H9 (cell line): ENCODE data around the gene HMOX2. TPM values are rescaled to one million over a fixed set of nuclear protein-coding genes. Genes with fewer than 3 reads are reported as not detected.
A peak's percentile ranks its signal among the peaks of the same experiment; 100 is the strongest.

Source experiments
- DNase-seq: peaks from one replicate; pipeline ENCODE4 v3.0.0-alpha.2; 2017
- H2AFZ ChIP-seq: one replicate; pipeline ENCODE4 v1.6.1; 2013; ENCODE audit warnings: mild to moderate bottlenecking, low read length, control low read depth, moderate library complexity
- H2AK5ac ChIP-seq: 2 replicates; pipeline ENCODE4 v1.6.1; 2013; ENCODE audit warnings: low read length, control low read depth, mixed read lengths; ENCODE audit not compliant: insufficient read length
- H2BK120ac ChIP-seq: one replicate; pipeline ENCODE4 v1.6.1; 2013; ENCODE audit warnings: low read depth, mild to moderate bottlenecking, low read length, control low read depth, inconsistent platforms; ENCODE audit not compliant: poor library complexity, severe bottlenecking
- H2BK12ac ChIP-seq: 2 replicates; pipeline ENCODE4 v1.6.1; 2013; ENCODE audit warnings: low read length, control low read depth, mixed read lengths, low read depth; ENCODE audit not compliant: insufficient read length
- H2BK15ac ChIP-seq: 2 replicates; pipeline ENCODE4 v1.6.1; 2013; ENCODE audit warnings: low read depth, low read length, control low read depth
- H2BK20ac ChIP-seq: one replicate; pipeline ENCODE4 v1.6.1; 2013; ENCODE audit warnings: low read depth, mild to moderate bottlenecking, low read length, control low read depth, inconsistent platforms; ENCODE audit not compliant: poor library complexity, severe bottlenecking
- H2BK5ac ChIP-seq: 2 replicates; pipeline ENCODE4 v1.6.1; 2013; ENCODE audit warnings: low read length, control low read depth, mixed read lengths; ENCODE audit not compliant: insufficient read length
- H3K14ac ChIP-seq: 2 replicates; pipeline ENCODE4 v1.6.1; 2013; ENCODE audit warnings: low read length, control low read depth; ENCODE audit not compliant: insufficient read depth
- H3K18ac ChIP-seq: 2 replicates; pipeline ENCODE4 v1.6.1; 2013; ENCODE audit warnings: low read depth, mild to moderate bottlenecking, mixed read lengths, low read length, control low read depth; ENCODE audit not compliant: insufficient read length
- H3K23ac ChIP-seq: 2 replicates; pipeline ENCODE4 v1.6.1; 2013; ENCODE audit warnings: low read length, control low read depth, mixed read lengths, low read depth; ENCODE audit not compliant: insufficient read length
- H3K23me2 ChIP-seq: 2 replicates; pipeline ENCODE4 v1.6.1; 2013; ENCODE audit warnings: low read depth, mild to moderate bottlenecking, mixed read lengths, low read length, control low read depth; ENCODE audit not compliant: insufficient read length, poor library complexity, severe bottlenecking
- H3K27ac ChIP-seq: 2 replicates; pipeline ENCODE4 v1.5.1; 2013; ENCODE audit warnings: low read length, control low read depth, mixed read lengths, low read depth; ENCODE audit not compliant: insufficient read length
- H3K27me3 ChIP-seq: 2 replicates; pipeline ENCODE4 v1.6.1; 2013; ENCODE audit warnings: low read length, control low read depth, inconsistent platforms; ENCODE audit not compliant: insufficient read depth
- H3K4ac ChIP-seq: 2 replicates; pipeline ENCODE4 v1.6.1; 2013; ENCODE audit warnings: low read depth, mild to moderate bottlenecking, control low read depth, inconsistent platforms, low read length, moderate library complexity
- H3K4me1 ChIP-seq: 2 replicates; pipeline ENCODE4 v1.6.1; 2013; ENCODE audit warnings: low read length, control low read depth, inconsistent platforms; ENCODE audit not compliant: insufficient read depth
- H3K4me2 ChIP-seq: 2 replicates; pipeline ENCODE4 v1.6.1; 2013; ENCODE audit warnings: low read length, control low read depth, mixed read lengths; ENCODE audit not compliant: insufficient read length, insufficient read depth
- H3K56ac ChIP-seq: 2 replicates; pipeline ENCODE4 v1.6.1; 2013; ENCODE audit warnings: low read depth, mild to moderate bottlenecking, mixed read lengths, low read length, control low read depth; ENCODE audit not compliant: insufficient read length
- H3K79me1 ChIP-seq: 2 replicates; pipeline ENCODE4 v1.6.1; 2013; ENCODE audit warnings: low read depth, mild to moderate bottlenecking, moderate library complexity, low read length, control low read depth, inconsistent platforms; ENCODE audit not compliant: insufficient read depth, poor library complexity, severe bottlenecking
- H3K79me2 ChIP-seq: 2 replicates; pipeline ENCODE4 v1.6.1; 2013; ENCODE audit warnings: low read length, control low read depth, inconsistent platforms; ENCODE audit not compliant: insufficient read depth
- H3K9ac ChIP-seq: 2 replicates; pipeline ENCODE4 v1.6.1; 2013; ENCODE audit warnings: low read length, control low read depth, mixed read lengths; ENCODE audit not compliant: insufficient read length; ENCODE audit errors: extremely low read depth
- H3K9me3 ChIP-seq: one replicate; pipeline ENCODE4 v1.6.1; 2013; ENCODE audit warnings: low read depth, low read length, inconsistent platforms; ENCODE audit not compliant: control insufficient read depth
- H3T11ph ChIP-seq: one replicate; pipeline ENCODE4 v1.6.1; 2013; ENCODE audit warnings: mild to moderate bottlenecking, low read length, control low read depth, inconsistent platforms
- H4K20me1 ChIP-seq: one replicate; pipeline ENCODE4 v1.6.1; 2013; ENCODE audit not compliant: control insufficient read depth, insufficient read length, insufficient read depth
- H4K5ac ChIP-seq: 2 replicates; pipeline ENCODE4 v1.6.1; 2013; ENCODE audit warnings: low read depth, mild to moderate bottlenecking, mixed read lengths, low read length, control low read depth; ENCODE audit not compliant: insufficient read length
- H4K8ac ChIP-seq: replicated peaks from 2 replicates; pipeline ENCODE4 v1.6.1; 2013; ENCODE audit warnings: low read length, control low read depth, mixed read lengths, low read depth; ENCODE audit not compliant: insufficient read length
- H4K91ac ChIP-seq: 2 replicates; pipeline ENCODE4 v1.6.1; 2013; ENCODE audit warnings: low read depth, mild to moderate bottlenecking, moderate library complexity, mixed read lengths, low read length, control low read depth; ENCODE audit not compliant: insufficient read length
- H3K27ac Mint-ChIP-seq, 3 experiments: 2 replicates in 2 of 3; 3 replicates in 1 of 3; pipeline ENCODE4 v1.8.0; 2020 to 2021; ENCODE audit warnings: mixed read lengths in 3 of 3, mild to moderate bottlenecking in 1 of 3, moderate library complexity in 1 of 3
- H3K27me3 Mint-ChIP-seq: 2 replicates; pipeline ENCODE4 v1.8.0; 2021; ENCODE audit warnings: low read depth, mild to moderate bottlenecking, moderate library complexity, mixed read lengths
- H3K36me3 Mint-ChIP-seq, 3 experiments: 2 replicates in 2 of 3; 3 replicates in 1 of 3; pipeline ENCODE4 v1.8.0; 2020 to 2021; ENCODE audit warnings: low read depth in 3 of 3, mixed read lengths in 3 of 3; ENCODE audit not compliant: insufficient read depth in 1 of 3
- H3K4me1 Mint-ChIP-seq, 2 experiments: 2 replicates each; pipeline ENCODE4 v1.8.0; 2020; ENCODE audit warnings: mixed read lengths in 2 of 2
- H3K4me3 Mint-ChIP-seq, 2 experiments: 2 replicates in 1 of 2; 3 replicates in 1 of 2; pipeline ENCODE4 v1.8.0; 2020 to 2021; ENCODE audit warnings: mild to moderate bottlenecking in 2 of 2, mixed read lengths in 2 of 2, moderate library complexity in 1 of 2
- H3K9me3 Mint-ChIP-seq, 2 experiments: 2 replicates in 1 of 2; 3 replicates in 1 of 2; pipeline ENCODE4 v1.8.0; 2020; ENCODE audit warnings: mild to moderate bottlenecking in 2 of 2, mixed read lengths in 2 of 2, moderate library complexity in 1 of 2
- CTCF ChIP-seq: fragments of 200-600 bp; sonication (generic); conservative IDR thresholded peaks from 3 replicates; pipeline ENCODE4 v1.8.0; 2021; ENCODE audit warnings: antibody characterized with exemption, mild to moderate bottlenecking
- WGBS: extraction: QIAGEN DNeasy Blood & Tissue Kit; methylation state at CpG from one replicate; pipeline ENCODE4 v1.1.7; 2013; ENCODE audit warnings: missing lambda C conversion rate, low lambda C conversion rate, mixed read lengths; ENCODE audit not compliant: insufficient read length; ENCODE audit errors: extremely low coverage; 5-methylcytosine and 5-hydroxymethylcytosine counted together
- total RNA-seq: library from RNA; stranded (reverse); gene quantifications from 2 replicates; pipeline ENCODE4 v1.2.1, GENCODE V29; 2021

The HMOX2 gene
- total RNA-seq, 1 experiment from 2014 or later = 44.4 TPM

- Histone ChIP-seq H3K9me3 (no peaks in the 10 kb centered on the region), H3K4me1 (no peaks in the 10 kb centered on the region), H3K27ac (no peak overlapping the region), H2BK12ac (no peak overlapping the region), H2BK20ac (no peak overlapping the region), H2BK15ac (no peak overlapping the region), H4K91ac (no peak overlapping the region), H4K5ac (no peak overlapping the region), H3K4me2 (no peak overlapping the region), H3T11ph (no peak overlapping the region), H2AK5ac (no peak overlapping the region), H3K79me1 (no peaks in the 10 kb centered on the region), H3K56ac (no peak overlapping the region), H2BK5ac (no peak overlapping the region), H4K20me1 (no peaks in the 10 kb centered on the region), H3K18ac (no peak overlapping the region), H3K27me3 (no peaks in the 10 kb centered on the region), H2BK120ac (no peak overlapping the region), H2AFZ (no peak overlapping the region), H3K4ac (no peak overlapping the region), H3K79me2 (no peaks in the 10 kb centered on the region), H3K23ac (no peak overlapping the region), H3K9ac (no peak overlapping the region), H4K8ac (no peak overlapping the region), H3K23me2 (no peaks in the 10 kb centered on the region), H3K14ac (no peak overlapping the region)
- H3K27me3 Mint-ChIP-seq = no peaks in the 10 kb centered on the region; the same call in 1 of the 2 replicates
- TF ChIP-seq CTCF = no peak
- no peaks in the 10 kb centered on the region for H3K9me3 Mint-ChIP-seq
- H3K36me3 Mint-ChIP-seq = peaks cover 25 to 69% (median 52%) of the 10 kb centered on the region in 3 experiments; a peak in 6 of 7 replicates
- H3K4me3 Mint-ChIP-seq = no peak overlapping the region
- no CpG with 5 or more reads among the region's 9 CpGs for WGBS
- DNase-seq = peak; percentile 47
- no peak overlapping the region; a peak in 1 of 7 replicates for H3K27ac Mint-ChIP-seq
- H3K4me1 Mint-ChIP-seq = peaks cover 5 to 10% of the 10 kb centered on the region in 2 experiments
Observed at GRCh38 chr16:4454623-4455022, 21.6 kb upstream of the HMOX2 start.
